GM18499 (cell line): ENCODE measurements around the gene ZNF474.
"Not testable (repeated sequence)": the region's sequence is repeated elsewhere in the genome, so short reads cannot be mapped to it uniquely, and the experiment has no call there.

Experiments used
- ATAC-seq: cut with Tn5 transposase; IDR thresholded peaks from one replicate; pipeline ENCODE4 v1.9.1; 2021; ENCODE audit warnings: moderate number of reproducible peaks; ENCODE audit not compliant: insufficient read depth, unreplicated experiment

Gene ZNF474

DNA sequence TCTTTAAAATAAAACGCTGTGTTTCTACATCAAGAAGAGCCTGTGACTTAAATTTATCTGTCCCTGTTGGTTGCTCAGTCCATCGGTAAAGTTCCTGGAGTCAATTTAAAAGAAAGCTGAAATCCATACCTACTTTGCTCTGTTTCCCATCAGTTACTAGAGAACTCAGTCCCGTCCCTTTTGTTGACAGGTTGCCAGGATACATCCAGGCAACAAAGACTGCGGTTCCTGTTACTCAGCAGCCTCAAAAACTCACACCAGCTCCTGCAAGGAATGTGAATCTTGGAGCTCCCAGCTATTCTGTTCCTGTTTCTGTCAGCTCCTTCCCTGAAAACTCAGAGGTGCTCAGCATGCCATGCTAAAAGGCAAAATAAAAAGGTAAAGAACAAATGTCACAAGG lies at the start of gene ZNF474:
ZNF474 (plus strand) TSS at position 241 of the 400 bp plus-strand sequence. CDS start 22,445 bp downstream, outside the sequence.
- ATAC-seq = no peak

DNA sequence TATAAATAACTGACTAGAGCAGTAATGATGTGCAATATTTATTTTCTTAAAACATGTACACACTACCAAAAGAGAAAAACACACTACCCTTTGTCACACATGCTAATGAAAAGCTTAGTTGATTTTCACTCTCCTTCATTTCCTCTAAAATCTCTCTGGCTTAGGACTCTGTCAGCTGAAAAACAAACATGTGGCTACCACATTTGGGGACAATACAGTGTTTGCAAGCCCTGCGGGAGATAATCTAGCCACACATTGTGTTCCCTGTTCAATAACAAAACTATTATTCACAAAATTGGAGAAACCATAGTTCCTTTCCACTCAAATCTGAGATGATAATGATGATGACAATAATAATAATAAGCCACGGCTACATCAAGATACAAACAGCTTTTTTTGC lies 47.8 kb upstream of the ZNF474 start:
- ATAC-seq = no peak

DNA sequence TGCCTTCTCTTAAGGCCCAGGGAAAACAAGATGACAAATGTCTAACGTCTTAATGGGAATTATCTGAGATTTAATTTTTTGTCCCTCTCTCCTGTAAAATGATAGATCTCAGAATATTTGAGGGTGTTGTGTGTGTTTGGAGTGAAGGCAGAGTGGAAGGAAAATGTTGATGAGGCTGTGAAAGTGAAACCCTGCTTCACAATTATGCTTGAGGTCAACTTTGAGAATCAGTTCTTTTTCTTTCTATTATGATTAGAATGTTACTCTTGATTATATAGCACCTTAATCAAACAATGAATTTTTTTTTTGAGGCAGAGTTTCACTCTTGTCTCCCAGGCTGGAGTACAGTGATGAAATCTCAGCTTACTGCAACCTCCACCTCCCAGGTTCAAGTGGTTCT lies 45.8 kb upstream of the ZNF474 start:
- ATAC-seq = no peak

DNA sequence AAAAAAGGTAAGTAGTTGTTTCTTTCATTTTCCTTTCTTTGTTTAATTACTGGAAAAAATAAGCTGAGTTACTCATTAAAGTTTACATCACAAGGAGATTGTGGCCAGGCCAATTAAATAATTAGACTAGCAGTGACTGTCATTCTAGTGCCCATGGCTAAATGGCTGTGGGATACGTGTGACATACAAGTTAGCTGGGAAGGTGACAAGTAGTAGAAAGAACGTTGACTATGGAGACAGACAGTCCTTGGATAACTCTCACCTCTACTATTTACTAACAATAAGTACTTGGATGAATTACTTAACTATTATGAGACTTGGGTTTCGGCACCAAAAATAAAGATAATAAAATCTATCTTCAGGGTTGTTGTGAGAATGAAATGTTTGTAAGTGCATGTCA lies 44.3 kb upstream of the ZNF474 start:
- no peak for ATAC-seq

DNA sequence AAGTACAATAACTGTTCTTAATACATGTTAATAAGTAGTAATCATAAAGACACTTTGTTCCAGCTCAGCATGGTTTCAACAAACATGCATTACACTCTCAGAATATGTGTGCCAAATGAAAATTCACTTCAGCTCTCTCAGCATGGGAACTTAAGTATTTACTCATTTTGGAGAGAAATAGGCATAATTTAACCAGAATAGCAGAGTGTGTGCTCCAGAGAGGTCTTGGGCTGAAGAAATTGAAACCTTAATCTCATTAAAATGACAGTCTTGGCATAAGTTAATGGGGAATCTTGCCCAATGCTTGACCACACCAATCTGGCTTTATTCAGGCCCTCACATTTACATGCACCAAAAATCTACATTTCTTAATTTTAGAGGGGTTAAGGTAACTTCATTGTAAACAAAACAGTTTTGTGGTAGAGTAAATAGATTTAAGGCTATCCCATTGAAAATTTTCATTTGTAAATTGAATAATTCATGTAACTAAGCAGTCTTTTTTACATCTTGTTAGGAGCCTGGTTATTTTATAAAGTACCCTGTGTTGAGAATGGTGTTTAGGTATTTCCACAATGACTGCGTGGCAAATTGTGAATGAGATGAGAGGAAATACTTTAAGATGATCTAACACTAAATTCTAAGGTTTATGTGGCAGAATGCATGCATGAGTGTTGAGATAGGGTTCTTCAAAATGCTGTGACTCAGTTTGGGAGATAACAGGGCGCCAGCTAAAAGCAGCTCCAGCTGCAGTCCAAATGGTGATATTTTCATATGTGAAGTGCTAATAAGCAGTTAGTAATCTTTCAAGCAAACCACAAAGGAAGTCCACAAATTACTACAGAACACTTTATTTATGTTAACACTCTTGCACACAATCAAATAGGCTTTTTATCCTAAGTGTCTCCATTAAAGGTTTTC lies 40.0 kb upstream of the ZNF474 start:
- ATAC-seq = no peak

DNA sequence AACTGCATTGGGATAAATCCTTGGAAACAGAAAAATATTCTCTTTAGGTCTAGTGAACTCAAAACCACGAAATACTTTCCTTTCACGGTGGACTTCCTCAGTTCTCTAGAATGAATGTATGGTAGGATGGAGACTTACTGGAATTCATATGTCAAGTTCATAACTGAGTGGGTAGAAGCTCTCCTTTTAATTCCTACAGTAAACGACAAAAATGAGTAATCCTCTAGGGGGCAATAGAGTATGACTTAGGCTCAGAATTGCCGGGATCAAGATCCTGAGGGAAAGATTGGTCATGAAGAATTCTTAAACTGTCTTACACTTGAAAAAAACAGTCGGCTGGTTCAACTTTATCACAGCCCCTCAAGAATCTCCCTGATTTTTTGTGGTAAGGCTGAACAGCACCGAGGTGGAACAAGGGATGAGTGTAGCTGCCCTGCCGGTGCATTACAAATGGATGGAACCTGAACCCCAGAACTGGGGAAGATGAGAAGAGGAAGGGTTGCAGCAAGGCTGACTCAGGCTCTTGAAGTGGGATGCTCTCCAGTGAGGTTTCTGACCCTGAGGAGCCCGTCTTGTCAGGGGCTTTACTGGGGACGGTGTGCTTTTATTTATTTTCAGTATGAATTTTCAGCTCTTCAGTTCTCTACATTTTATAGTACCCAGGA lies 37.3 kb upstream of the ZNF474 start:
- no peak for ATAC-seq

DNA sequence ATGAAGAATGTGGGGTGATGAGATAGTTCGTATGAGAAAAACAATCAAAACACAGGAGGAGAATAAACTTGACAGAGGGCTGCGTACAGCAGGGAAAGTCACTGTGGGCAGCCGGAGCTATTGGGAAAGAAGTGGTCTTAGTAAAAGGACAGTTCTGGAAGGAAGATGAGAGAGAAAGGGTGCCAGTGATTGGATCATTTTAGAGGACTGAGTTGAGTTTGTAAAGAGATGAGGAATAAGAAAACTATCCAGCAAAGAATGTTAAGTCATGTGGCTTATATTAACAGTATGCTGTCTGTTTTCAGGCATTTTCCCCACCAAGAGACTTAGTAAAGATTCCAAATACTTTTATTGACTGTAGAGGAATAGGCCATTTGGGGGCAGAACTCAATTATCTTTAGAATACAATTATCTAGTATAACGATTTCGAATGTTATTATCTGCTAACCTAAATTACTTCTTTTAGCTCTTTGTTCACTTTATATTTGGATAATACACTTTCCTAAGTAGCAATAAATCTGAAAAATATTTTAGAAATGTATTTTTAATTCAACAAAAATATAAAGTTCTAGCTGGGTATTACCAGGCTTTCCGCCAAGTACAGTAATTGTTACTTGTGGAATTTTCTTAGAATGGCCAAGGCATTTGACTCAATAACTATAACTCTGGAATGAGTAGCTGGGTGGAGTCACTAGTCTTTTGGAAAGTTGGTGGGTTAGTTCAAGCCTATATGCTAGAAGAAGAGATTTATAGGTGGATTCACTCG lies 35.7 kb upstream of the ZNF474 start:
- no peak for ATAC-seq

DNA sequence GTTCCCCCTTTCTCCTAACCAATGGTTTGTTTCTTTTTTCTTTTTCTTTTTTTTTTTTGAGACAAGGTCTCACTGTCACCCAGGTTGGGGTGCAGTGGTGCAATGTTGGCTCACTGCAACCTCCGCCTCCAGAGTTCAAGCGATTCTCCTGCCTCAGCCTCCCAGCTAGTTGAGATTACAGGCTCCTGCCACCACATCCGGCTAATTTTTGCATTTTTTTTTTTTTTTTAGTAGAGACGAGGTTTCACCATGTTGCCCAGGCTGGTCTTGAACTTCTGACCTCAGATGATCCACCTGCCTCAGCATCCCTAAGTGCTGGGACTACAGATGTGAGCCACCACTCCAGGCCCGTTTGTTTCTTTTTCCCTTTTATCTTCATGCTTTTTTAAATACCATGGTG lies 35.1 kb upstream of the ZNF474 start:
- ATAC-seq = not testable (repeated sequence)

DNA sequence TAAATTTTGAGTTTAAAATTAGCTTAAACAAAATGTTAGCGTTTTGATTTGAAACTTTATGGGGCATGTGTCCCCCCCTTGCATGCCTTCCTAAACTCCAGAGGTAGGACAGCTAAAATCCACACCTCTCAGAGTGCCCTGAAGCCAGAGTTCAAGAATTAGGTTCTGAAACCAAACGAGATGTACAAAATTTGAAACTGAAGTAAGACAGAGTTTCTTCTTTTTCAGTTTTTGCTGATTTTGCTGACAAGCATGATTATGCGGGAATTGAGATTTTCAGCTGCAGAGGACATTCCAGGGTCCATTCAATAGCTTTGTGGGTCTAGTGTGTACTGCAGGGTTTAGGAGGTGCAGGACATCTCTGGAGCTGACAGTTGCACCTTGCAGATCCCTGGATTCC lies 34.2 kb upstream of the ZNF474 start:
- ATAC-seq = no peak

DNA sequence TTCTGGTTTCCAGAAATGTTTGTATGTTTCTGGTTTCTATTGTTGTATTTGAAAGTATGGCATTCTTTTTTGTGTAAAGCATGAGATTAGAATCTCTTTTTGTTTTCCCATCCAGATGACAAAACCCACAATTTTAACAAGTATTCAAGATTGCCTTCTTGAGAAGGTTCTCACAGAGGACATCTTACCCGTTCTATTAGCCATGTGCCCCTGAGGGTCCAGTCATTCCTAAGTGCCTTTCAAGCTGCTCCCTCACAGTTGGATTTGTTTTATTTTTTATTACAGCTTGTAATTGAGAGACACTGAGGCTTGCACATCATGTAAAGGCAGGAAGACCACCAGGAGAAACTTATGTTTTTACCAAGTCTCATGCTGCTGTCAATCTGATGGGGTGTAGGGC lies 32.0 kb upstream of the ZNF474 start:
- ATAC-seq = no peak

DNA sequence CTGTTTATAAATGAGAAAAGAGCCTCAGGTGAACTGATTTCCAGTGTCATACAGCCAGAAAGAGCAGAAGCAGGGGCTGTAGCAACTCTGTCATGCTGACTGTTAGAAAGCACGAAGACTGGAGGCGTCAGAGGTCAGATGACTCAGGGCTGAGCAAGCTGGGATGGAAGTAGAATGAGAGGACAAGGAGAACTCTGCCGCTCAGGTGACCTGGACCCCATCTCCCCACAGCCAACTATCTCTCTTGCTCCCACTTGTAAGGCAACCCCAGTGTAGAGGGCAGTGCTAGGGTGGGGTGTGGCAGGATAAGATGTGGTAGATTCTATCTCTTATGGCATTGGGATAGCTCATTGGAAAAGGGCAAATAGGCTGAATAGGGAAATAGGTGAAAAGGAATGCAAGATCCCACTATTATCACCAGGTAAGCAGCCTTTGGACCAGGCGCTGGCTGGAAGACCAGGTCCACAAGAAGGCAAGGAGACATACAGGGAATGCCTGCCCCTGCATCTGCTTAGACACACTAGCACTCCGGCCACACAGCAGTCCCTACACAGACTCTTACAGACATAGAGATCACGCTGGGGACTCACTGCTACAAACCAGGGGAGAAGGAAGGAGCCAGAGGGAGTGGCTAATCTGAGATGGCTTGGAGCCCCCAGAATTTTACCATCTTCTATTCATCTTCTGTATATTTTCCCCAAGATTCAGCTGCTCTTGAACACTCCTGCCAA lies 30.1 kb upstream of the ZNF474 start:
- ATAC-seq = no peak

DNA sequence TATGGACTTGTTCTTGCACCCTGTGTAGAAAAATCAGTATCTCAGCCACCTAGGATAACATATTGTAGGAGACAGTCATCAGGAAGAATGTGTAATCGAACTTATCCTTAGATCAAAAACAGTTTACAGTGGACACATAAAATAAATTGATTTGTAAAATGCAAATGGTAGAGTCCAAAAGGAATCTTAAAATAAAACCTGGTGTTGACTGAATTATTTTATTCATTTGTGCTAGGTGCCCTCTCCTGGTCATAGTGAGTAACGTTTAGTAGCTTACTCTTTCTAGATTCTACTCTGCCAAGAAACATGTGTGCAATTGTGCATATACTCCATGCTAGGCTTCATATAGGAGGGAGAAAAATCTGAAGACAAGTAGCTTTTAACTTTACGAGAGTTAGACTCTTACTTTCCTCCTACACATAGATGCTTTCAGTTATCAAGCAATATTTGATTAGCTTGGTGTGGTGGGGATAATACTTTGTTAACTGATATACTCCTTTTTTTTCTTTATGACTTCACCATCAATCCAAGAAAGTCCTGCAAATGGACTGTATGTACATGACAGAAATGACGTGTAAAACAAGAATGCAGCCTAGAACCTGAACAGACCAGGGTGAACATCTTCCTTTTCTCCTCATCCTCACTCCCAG lies 27.6 kb upstream of the ZNF474 start:
- ATAC-seq = peak; percentile 87

DNA sequence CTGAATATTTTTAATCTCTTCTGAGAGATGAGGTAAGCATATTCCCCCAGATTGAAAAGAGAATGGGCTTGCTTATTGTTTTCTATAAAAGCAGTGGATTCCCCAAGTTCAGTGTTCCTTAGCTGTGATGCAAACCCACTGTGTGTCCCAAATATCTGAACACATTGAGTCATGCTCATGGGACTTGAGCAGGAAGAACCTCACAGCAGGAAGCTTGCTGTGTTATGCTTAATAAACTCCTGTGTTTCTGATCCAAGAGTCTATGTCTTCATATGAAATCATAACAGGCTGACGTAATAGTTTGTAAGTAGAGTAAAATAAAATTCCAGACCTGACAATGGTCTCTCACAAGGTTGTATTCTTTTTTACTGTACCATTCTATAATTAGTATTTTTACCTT lies 26.5 kb upstream of the ZNF474 start:
- no peak for ATAC-seq

DNA sequence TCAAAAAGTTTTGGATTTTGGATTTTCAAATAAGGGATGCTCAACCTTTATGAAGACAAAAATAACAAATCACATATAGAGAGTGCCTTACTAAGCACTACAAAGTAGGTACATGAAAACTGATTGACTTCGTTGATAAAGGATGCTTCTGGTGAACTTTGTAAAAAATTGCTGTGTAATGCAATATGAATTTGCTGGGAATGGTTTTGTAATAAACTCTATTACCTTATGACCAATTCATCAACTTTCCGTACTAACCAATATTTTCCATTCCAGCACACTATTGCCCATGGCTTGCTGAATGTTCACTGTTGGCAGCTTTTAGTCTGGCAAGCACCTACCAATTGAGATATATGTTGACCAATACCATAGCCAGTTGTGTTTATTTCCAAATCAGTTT lies 23.4 kb upstream of the ZNF474 start:
- ATAC-seq = no peak

DNA sequence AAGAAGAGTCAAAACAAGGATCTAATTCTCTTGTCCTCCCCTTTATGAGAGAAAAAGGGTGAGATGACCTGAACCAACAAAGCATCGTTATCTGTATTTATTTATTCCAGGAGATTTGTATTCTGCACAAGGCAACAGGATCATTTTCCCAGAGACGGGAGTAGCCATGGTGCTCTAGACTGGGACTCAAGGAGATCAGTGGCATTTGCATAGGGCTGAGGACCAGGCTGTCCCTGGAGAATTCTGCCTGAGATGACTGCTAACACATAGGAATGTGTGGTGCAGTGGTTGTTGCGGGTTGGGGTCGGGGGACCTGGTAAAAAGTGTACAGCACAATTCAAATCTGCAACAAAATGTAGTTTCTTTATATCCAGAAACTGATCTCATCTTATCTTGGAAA lies 22.3 kb upstream of the ZNF474 start:
- ATAC-seq = no peak

DNA sequence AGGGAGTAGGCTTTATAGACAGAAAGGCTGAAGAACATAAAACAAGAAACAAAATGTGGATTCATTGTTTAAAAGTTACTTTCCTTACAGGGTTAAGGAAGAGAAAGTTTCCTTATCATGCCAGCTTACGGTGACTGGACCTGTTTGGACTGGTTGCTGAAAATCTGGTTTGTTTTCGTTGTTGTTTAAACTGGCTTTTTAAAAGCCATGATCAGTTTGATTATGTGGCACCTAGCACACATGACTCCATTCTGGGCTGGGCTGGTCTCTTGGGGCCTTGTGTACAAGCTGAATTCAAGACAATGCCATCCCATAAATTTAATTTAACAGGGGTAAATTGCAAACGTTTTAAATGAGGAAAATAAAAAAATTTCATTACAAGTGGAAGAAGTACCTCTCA lies 18.4 kb upstream of the ZNF474 start:
- ATAC-seq = no peak

DNA sequence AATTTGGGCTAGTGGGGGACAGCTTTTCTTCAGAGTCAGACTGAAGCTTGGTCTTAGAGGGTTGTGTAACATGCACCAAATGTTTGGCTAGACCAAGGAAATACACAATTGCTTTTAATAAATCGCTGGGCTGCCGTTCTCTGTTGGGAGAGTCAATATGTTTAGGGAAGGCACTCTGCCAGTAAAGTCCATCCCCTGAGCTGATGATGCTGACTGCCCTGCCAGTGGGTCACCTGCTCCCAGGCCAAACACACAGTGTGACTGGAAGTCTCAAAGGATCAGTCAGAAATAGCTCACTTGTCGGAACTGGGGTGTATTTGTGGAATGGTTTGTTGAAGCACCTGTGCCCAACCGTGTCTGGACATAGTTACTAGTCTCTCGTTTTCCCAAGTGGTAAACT lies 17.9 kb upstream of the ZNF474 start:
- no peak for ATAC-seq

DNA sequence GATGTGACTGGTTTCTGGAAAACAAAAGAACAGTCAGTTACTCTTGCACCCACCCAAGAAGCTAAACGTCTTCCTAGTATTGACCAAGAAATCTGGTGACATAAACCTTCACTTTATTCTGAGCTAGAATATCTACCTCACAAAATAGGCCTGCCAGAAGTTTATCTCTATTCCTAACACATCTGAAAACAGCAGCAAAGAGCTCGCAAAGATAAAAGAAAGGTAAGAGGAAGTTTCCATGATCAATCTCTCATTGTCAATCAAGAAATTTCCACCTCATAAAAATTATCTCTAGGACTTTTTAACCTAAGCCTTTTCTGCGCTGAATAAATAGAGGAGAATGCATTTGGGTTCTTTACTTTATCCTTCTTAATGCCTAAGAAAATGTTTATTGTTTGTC lies 17.3 kb upstream of the ZNF474 start:
- no peak for ATAC-seq

DNA sequence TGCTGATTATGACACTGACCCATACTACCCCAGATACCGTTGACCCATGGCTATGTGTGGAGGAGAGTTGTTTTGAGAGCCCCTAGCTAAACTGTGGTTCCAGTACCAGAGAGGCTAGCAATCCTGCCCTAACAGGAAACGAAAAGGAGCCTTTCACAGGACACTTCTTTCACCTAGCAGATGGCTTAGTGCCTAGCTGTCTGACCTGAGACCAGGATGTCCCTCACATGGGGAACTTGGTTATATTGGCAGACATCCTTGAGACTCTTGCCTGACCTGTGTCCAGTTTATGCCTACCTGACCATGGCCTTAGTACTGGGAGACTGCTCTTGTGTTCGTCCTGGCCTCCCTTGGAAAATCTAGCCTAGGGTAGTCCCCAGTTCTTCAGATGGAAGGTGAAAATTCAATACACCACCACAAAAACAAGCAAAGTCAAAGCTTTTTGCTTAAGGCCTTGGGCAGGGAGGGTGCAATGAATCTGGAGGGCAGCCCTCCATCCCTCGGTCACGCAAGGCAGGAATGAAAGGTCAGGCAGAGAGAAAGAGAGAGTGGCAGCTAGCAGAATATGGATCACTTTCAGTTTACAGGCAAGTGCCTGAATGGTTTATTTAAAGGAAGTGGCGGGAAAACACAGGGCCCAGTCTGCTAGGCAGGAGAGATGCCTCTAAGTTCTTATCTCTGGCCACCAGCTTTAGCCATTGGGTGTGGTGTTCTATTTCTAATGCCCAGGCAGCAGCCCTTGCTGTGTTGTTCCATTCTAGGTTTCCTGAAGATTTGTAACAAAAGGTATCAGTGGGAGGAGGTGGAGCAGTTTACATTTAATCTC lies 16.4 kb upstream of the ZNF474 start:
- no peak for ATAC-seq
